GM21423 (cell line): ENCODE measurements around the gene ZDHHC5.
"Not testable (repeated sequence)": the region's sequence is repeated elsewhere in the genome, so short reads cannot be mapped to it uniquely, and the experiment has no call there.

Source experiments
- ATAC-seq: cut with Tn5 transposase; IDR thresholded peaks from one replicate; pipeline ENCODE4 v1.9.1; 2021; ENCODE audit warnings: mild to moderate bottlenecking, moderate library complexity; ENCODE audit not compliant: unreplicated experiment

ZDHHC5 gene

GRCh38 chr11:57644748-57645688 lies 22.9 kb upstream of the ZDHHC5 start:
- peak; percentile 47 for ATAC-seq

GRCh38 chr11:57645689-57646085 lies 22.2 kb upstream of the ZDHHC5 start:
- ATAC-seq = no peak

GRCh38 chr11:57646194-57646798 lies 21.6 kb upstream of the ZDHHC5 start:
- no peak for ATAC-seq

- ATAC-seq = no peak
Observed at GRCh38 chr11:57646799-57647303, 21.1 kb upstream of the ZDHHC5 start.

GRCh38 chr11:57647372-57647771 lies 20.5 kb upstream of the ZDHHC5 start:
- no peak for ATAC-seq

GRCh38 chr11:57647960-57648800 lies 19.7 kb upstream of the ZDHHC5 start:
- peak; percentile 29 for ATAC-seq

- ATAC-seq = no peak
Observed at GRCh38 chr11:57648801-57649735, 18.8 kb upstream of the ZDHHC5 start.

- no peak for ATAC-seq
Observed at GRCh38 chr11:57649826-57650738, 17.8 kb upstream of the ZDHHC5 start, which contains the start of gene YPEL4. Gene YPEL4 (minus strand): TSS chr11:57649912. CDS start chr11:57647107, 2,805 bp downstream.

- no peak for ATAC-seq
Observed at GRCh38 chr11:57650739-57651090, 17.2 kb upstream of the ZDHHC5 start.

- ATAC-seq = no peak
Observed at GRCh38 chr11:57651408-57651807, 16.5 kb upstream of the ZDHHC5 start.

GRCh38 chr11:57652230-57652629 lies 15.7 kb upstream of the ZDHHC5 start:
- not testable (repeated sequence) for ATAC-seq

- no peak for ATAC-seq
Observed at GRCh38 chr11:57652662-57653061, 15.3 kb upstream of the ZDHHC5 start.

- ATAC-seq = no peak
Observed at GRCh38 chr11:57653163-57653562, 14.8 kb upstream of the ZDHHC5 start.

GRCh38 chr11:57656885-57657193 lies 11.1 kb upstream of the ZDHHC5 start:
- no peak for ATAC-seq

- peak; percentile 99 for ATAC-seq
Observed at GRCh38 chr11:57657194-57658022, 10.5 kb upstream of the ZDHHC5 start, which contains the start of gene CLP1. Gene CLP1 (plus strand): TSS chr11:57657762. CDS start chr11:57659477, 1,715 bp downstream.

- ATAC-seq = no peak
Observed at GRCh38 chr11:57658023-57658361, 9.9 kb upstream of the ZDHHC5 start.

GRCh38 chr11:57659669-57660068 lies 8.2 kb upstream of the ZDHHC5 start:
- no peak for ATAC-seq

GRCh38 chr11:57662893-57663292 lies 5.0 kb upstream of the ZDHHC5 start:
- no peak for ATAC-seq
